ENCODE data around the gene INPP5D.

The INPP5D gene

DNA sequence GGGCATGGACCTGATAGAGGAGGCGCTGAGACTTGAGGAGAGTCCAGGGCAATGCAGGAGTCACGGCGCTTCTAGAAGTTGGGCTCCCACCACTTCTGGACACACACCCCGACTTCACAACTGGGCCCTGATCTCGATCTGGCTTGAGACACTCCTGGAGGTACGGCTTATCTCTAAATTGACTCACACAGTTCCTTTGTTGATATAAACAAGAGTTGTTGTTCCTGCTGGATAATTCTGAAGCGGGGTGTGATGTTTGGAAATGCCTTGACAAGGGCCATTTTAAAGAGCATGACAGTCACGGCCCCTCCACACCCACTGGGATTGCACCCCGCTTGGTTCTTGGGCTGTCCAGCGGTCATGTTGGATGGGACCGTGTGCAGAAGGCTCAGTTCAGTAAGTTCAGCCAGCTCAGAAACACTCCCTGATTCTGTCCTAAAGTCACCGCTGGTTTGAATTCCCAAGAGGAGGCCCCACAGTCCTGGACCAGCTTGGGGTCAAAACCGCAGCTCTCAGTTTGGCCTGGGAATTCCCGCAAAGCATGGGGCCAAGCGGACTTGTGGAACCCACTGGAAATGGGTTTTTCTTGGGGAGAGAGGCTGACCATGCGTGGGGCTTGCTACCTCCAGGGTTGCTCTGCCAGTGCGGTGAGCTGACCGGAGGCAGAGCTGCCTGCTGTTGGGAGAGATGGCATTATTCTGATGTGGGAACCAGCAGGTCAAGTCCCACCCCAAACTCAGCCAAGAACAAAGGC, 37.0 kb upstream of the INPP5D start:
- Mint-ChIP-seq H3K27me3 (no peaks in the 10 kb centered on the region), H3K4me3 (no peak overlapping the region), H3K9me3 (no peaks in the 10 kb centered on the region), H3K36me3 (ENCODE audit: insufficient read depth) (no peaks in the 10 kb centered on the region), H3K27ac (no peak overlapping the region), H3K4me1 (ENCODE audit: low read depth in 2 of 2) (no peaks in the 10 kb centered on the region)
- DNase-seq (no peak), ATAC-seq (replicated peaks) (no peak)

DNA sequence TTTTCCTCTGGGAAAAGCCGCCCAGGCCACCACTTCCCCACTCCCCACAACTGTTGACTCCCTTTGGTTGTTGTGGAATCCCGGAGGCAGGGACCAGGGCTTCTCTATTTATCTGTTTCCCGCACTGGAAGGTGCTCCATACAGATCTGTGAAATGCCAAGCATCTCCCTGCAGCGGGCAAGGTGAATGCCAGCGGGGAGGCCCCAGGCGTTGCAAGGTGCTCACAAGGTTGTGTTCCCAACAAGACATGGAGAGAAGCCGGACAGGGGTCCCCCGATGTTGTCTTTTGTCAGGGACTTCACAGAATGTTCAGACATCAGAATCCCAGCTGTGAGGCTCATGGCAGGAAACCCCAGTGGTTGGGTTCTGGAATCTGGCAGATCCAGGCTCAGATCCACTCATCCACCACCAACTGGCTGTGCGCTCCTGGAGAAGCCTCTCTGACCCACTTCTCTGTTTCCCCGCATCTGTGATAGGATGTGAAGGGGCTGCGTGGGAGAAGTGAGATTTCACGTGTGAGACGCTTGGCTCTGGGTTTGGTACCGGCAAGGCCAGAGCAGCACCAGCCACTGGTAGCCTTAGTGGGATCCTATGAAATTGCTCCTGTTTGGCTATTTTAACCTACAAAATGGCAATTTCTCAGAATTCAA, 36.3 kb upstream of the INPP5D start:
- Mint-ChIP-seq H3K4me1 (ENCODE audit: low read depth in 2 of 2) (no peaks in the 10 kb centered on the region), H3K36me3 (ENCODE audit: insufficient read depth) (no peaks in the 10 kb centered on the region), H3K4me3 (no peak overlapping the region), H3K27ac (no peak overlapping the region), H3K27me3 (no peaks in the 10 kb centered on the region), H3K9me3 (no peaks in the 10 kb centered on the region)
- ATAC-seq (replicated peaks) (no peak), DNase-seq (no peak)

GRCh38 chr2:233025706-233026105, 34.4 kb upstream of the INPP5D start:
- Mint-ChIP-seq H3K9me3 (no peaks in the 10 kb centered on the region), H3K36me3 (ENCODE audit: insufficient read depth) (no peaks in the 10 kb centered on the region), H3K4me1 (ENCODE audit: low read depth in 2 of 2) (no peaks in the 10 kb centered on the region), H3K4me3 (no peak overlapping the region), H3K27ac (no peak overlapping the region), H3K27me3 (no peaks in the 10 kb centered on the region)
- DNase-seq (no peak), ATAC-seq (replicated peaks) (no peak)

DNA sequence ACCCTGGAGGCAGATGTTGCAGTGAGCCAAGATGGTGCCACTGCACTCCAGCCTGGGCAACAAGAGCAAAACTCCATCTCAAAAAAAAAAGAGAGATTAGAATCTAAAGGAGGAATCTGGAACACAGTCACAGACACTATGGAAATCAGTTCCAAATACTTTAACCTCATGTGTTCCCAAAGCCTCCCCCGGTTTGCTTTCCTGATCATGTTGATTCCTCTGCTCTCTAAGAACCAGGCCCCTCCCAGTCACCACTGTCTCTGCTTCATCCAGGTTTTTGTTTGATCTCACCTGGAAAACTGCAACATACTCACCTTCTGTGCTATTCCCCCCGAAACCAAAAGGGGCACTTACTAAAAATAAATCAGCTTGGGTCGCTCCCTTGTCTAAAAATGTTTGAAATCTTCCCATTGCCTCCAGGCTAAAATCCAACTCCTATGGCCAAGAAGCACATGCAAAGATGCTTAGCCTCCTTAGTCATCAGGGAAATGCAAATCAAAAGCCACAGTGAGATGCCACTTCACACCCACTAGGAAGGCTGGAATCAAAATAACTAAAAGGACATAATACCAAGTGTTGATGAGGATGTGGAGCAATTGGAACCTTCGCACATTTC, 33.8 kb upstream of the INPP5D start:
- no peaks in the 10 kb centered on the region for H3K9me3 Mint-ChIP-seq
- no peak overlapping the region for H3K4me3 Mint-ChIP-seq
- ATAC-seq (replicated peaks) (no peak), DNase-seq (no peak)
- H3K27ac Mint-ChIP-seq, result no peak overlapping the region
- H3K27me3 Mint-ChIP-seq, result no peaks in the 10 kb centered on the region
- H3K36me3 Mint-ChIP-seq (ENCODE audit: insufficient read depth), result no peaks in the 10 kb centered on the region
- no peaks in the 10 kb centered on the region for H3K4me1 Mint-ChIP-seq (ENCODE audit: low read depth in 2 of 2)

- ATAC-seq (replicated peaks), result no peak
- no peaks in the 10 kb centered on the region for H3K27me3 Mint-ChIP-seq
- H3K27ac Mint-ChIP-seq, result no peak overlapping the region
- no peaks in the 10 kb centered on the region for H3K9me3 Mint-ChIP-seq
- no peak for DNase-seq
- H3K4me3 Mint-ChIP-seq, result no peak overlapping the region
- no peaks in the 10 kb centered on the region for H3K4me1 Mint-ChIP-seq (ENCODE audit: low read depth in 2 of 2)
- H3K36me3 Mint-ChIP-seq (ENCODE audit: insufficient read depth), result no peaks in the 10 kb centered on the region
These were observed 30.8 kb upstream of the INPP5D start for GRCh38 chr2:233029321-233029720.

DNA sequence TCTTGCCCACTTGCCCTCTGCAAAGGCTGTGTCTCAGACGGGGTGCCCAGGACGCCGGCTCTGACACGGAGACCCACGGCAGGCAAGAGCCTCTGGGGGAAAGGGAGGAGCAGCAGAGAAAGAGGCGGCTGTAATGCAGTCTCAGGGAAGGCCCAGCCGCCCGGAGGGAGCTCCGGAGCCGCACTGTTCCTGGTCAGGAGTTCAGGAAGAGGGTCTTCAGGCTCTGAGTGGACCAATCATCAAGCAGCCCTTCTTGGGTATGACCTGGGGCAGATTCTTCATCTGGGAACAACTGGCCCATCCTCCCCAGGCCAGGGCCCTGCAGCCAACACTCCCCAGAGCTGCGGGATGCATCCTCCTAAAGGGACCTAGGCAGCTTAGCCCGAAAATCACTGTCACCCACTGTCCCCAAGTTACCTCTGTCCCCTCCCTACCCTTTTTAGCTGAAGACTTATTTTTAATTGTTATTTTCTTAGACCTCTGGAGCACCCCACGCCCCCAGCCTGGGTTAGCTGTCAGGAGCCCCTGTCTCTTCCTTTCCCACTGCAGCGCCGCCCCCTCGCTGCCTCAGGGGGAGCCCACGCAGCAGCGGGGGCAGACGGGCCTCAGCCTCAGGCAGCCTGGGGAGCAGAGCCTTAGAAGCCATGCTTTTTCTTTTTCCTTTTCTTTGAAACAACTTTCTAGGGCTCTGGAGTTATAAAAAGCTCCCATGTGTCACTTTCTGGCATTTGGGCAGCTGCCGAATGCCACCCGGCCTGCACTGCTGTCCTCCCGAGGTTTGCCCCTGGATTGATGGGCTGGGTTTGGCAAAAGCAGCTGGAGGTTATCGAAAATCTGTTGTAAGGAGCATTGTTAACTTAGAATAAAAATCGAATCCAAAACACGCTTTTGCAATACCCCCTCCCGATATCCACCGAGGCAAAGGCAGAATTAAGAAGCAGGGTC, 28.3 kb upstream of the INPP5D start:
- H3K27me3 Mint-ChIP-seq, result no peaks in the 10 kb centered on the region
- H3K27ac Mint-ChIP-seq, result peak overlapping the region in 1 of 2 donors; percentile 41

DNA sequence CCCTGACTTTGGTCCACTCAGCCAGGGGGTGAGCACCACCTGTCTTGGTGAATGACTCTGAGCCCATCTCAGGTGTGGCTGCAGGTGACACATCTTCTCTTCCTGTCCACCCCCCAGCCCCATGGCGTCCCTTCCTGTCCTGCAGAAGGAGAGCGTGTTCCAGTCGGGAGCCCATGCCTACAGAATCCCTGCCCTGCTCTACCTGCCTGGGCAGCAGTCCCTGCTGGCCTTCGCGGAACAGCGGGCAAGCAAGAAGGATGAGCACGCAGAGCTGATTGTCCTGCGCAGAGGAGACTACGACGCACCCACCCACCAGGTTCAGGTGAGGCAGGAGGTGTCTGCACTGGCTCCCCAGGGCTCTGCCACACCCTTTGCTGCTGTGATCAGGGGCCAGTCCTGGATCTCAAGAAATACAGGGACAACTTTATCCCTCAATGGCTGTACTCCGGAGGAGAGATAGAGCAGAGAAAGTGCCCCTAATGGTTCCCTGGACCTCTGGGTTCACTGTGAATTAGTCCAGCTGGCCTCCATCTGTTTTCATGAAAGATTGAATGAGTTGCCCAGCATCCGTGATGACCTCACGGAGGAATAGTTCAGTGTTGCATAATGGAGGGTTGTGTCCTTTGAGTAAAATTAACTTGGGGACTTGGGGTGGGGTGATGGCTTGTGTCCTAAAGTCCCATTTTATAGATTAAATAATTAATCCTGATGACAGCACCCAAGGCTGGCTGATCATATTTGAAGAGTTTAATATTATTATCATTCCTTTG, 27.4 kb upstream of the INPP5D start, which contains the start of gene NEU2:
NEU2 (plus strand) TSS at position 122 of the 770 bp plus-strand sequence; CDS start at position 122, 0 bp downstream.
- H3K9me3 Mint-ChIP-seq, result no peaks in the 10 kb centered on the region
- ATAC-seq (replicated peaks) (no peak), DNase-seq (no peak)
- no peaks in the 10 kb centered on the region for H3K36me3 Mint-ChIP-seq (ENCODE audit: insufficient read depth)
- no peaks in the 10 kb centered on the region for H3K4me1 Mint-ChIP-seq (ENCODE audit: low read depth in 2 of 2)
- peak within 1 kb of the TSS in 1 of 2 donors; percentile 41 for H3K27ac Mint-ChIP-seq
- no peak within 1 kb of the TSS for H3K4me3 Mint-ChIP-seq
- no peaks in the 10 kb centered on the region for H3K27me3 Mint-ChIP-seq

More for the DNA sequence above, 28.3 kb upstream of the INPP5D start:
- H3K4me3 Mint-ChIP-seq, result no peak overlapping the region
- H3K36me3 Mint-ChIP-seq (ENCODE audit: insufficient read depth), result no peaks in the 10 kb centered on the region
- H3K4me1 Mint-ChIP-seq (ENCODE audit: low read depth in 2 of 2), result no peaks in the 10 kb centered on the region
- DNase-seq, result no peak
- no peak for ATAC-seq (replicated peaks)
- H3K9me3 Mint-ChIP-seq, result no peaks in the 10 kb centered on the region

DNA sequence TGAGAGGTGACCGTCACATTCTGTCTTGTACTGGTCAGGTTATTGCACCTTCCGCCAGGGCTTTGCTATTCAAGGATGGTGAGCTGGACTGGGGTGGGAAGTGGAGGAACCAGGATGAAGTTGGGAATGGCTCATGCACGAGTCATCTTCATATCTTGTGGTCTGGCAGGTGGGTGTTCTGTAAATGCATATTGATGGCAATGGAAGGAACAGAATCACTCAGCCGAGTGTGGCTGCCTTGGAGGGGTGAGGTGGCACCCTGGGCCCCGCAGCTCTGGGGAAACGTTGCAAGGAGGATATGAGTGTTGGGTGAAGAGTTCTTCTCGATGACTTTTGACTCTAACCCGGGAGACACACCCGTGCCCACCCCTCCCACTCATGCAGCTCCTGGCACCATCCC, 26.5 kb upstream of the INPP5D start:
- H3K27ac Mint-ChIP-seq, result no peak overlapping the region
- no peaks in the 10 kb centered on the region for H3K9me3 Mint-ChIP-seq
- H3K27me3 Mint-ChIP-seq, result no peaks in the 10 kb centered on the region
- no peaks in the 10 kb centered on the region for H3K36me3 Mint-ChIP-seq (ENCODE audit: insufficient read depth)
- DNase-seq (no peak), ATAC-seq (replicated peaks) (no peak)
- H3K4me1 Mint-ChIP-seq (ENCODE audit: low read depth in 2 of 2), result no peaks in the 10 kb centered on the region
- no peak overlapping the region for H3K4me3 Mint-ChIP-seq

DNA sequence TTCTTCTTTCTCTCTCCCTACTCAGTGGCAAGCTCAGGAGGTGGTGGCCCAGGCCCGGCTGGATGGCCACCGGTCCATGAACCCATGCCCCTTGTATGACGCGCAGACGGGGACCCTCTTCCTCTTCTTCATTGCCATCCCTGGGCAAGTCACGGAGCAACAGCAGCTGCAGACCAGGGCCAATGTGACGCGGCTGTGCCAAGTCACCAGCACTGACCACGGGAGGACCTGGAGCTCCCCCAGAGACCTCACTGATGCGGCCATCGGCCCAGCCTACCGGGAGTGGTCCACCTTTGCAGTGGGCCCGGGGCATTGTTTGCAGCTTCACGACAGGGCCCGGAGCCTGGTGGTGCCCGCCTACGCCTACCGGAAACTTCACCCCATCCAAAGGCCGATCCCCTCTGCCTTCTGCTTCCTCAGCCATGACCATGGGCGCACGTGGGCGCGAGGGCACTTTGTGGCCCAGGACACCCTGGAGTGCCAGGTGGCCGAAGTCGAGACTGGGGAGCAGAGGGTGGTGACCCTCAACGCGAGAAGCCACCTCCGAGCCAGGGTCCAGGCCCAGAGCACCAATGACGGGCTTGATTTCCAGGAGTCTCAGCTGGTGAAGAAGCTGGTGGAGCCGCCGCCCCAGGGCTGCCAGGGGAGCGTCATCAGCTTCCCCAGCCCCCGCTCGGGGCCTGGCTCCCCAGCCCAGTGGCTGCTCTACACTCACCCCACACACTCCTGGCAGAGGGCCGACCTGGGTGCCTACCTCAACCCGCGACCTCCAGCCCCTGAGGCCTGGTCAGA, 25.9 kb upstream of the INPP5D start:
- Mint-ChIP-seq H3K4me1 (ENCODE audit: low read depth in 2 of 2) (no peaks in the 10 kb centered on the region), H3K9me3 (no peaks in the 10 kb centered on the region), H3K36me3 (ENCODE audit: insufficient read depth) (no peaks in the 10 kb centered on the region), H3K4me3 (no peak overlapping the region), H3K27me3 (no peaks in the 10 kb centered on the region), H3K27ac (no peak overlapping the region)
- no peak for ATAC-seq (replicated peaks)
- DNase-seq, result no peak

GRCh38 chr2:233035426-233036161, 24.5 kb upstream of the INPP5D start:
- ATAC-seq (replicated peaks) (no peak), DNase-seq (no peak)
- peaks cover 7 to 10% of the 10 kb centered on the region in 2 donors for H3K27me3 Mint-ChIP-seq
- H3K36me3 Mint-ChIP-seq (ENCODE audit: insufficient read depth), result no peaks in the 10 kb centered on the region
- H3K4me3 Mint-ChIP-seq, result no peak overlapping the region
- H3K4me1 Mint-ChIP-seq (ENCODE audit: low read depth in 2 of 2), result no peaks in the 10 kb centered on the region
- no peak overlapping the region for H3K27ac Mint-ChIP-seq
- no peaks in the 10 kb centered on the region for H3K9me3 Mint-ChIP-seq

DNA sequence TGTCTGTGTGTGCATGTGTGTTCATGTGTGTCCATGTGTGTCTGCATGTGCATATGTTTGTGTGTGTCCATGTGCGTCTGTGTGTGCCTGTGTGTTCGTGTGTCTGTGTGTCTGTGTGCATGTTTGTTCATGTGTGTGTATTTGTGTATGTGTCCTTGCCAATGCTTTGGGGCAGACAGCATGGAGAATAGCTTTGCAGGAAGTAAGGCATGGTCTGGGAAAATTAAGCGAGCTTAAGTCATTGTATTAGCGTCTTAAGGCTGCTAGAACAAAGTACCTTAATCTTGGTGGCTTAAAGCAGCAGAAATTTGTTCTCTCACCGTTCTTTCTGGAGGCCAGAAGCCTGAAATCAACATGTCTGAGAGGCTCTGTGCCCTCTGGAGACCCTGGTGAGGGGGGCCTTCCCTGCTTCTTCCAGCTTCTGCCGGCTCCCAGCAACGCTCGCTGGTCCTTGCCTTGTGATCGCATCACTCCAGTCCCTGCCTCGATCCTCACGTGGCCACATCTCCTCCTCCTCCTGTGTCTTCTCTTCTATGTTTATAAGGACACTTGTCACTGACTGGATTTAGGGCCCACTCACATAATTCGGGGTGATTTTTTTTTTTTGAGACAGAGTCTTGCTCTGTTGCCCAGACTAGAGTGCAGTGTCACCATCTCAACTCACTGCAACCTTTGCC, 23.8 kb upstream of the INPP5D start:
- H3K27ac Mint-ChIP-seq, result peak overlapping the region in 1 of 2 donors; percentile 36

More for the DNA sequence above, 23.8 kb upstream of the INPP5D start:
- Mint-ChIP-seq H3K4me3 (no peak overlapping the region), H3K36me3 (ENCODE audit: insufficient read depth) (no peaks in the 10 kb centered on the region), H3K4me1 (ENCODE audit: low read depth in 2 of 2) (no peaks in the 10 kb centered on the region), H3K9me3 (no peaks in the 10 kb centered on the region), H3K27me3 (peaks cover 12 to 17% of the 10 kb centered on the region in 2 donors)
- ATAC-seq (replicated peaks), result no peak
- DNase-seq, result no peak
